Esophagus squamous epithelium (tissue), 4 donors: ENCODE results near the gene GTF2IRD1.

Experiments used
- CTCF ChIP-seq, 6 experiments: fragments of 450-650 bp in 4 of 6; fragments of 200-600 bp in 2 of 6; sonication (generic) in 2 of 6; IDR thresholded peaks; one replicate each; pipeline ENCODE4 v1.5.1; 2016 to 2019; ENCODE audit warnings: antibody characterized with exemption in 6 of 6, mild to moderate bottlenecking in 4 of 6, moderate library complexity in 4 of 6
- POLR2A ChIP-seq, 4 donors: fragments of 450-650 bp; IDR thresholded peaks; one replicate each; pipeline ENCODE4 v1.6.1; 2017; ENCODE audit warnings: antibody characterized with exemption in 4 of 4, mild to moderate bottlenecking in 4 of 4, moderate library complexity in 3 of 4

DNA sequence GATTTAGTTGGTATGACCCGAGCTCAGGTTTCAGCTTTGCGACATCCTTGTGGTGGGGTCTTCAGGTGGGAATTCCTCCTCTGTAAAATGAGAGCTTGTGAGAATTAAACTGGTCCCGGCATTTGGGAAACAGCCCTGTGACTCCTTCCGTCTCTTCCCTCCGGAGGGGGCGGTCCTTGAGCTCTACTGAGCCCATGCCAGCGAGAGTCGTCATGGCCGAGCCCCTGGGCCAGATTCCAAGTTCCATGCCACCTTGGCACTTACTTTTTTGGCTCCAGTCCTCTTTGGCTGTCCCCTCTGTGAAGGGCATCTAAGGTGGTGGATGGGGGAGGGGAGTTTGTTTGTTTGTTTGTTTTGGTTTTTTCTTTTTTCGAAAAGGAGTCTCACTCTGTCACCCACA lies 47.6 kb downstream of the GTF2IRD1 start:
- TF ChIP-seq CTCF (IDR thresholded peaks at IDR 0.05) (no peak), POLR2A (IDR thresholded peaks at IDR 0.05) (no peak)
